Right atrium auricular region (tissue), 2 donors: ENCODE measurements around the gene NDUFS4. TPM values are rescaled to one million over a fixed set of nuclear protein-coding genes. Genes with fewer than 3 reads are reported as not detected.
"Not testable (repeated sequence)": the region's sequence is repeated elsewhere in the genome, so short reads cannot be mapped to it uniquely, and the experiment has no call there.

Experiments
- DNase-seq: peaks from one replicate; pipeline ENCODE4 v3.0.0-alpha.2; 2019; ENCODE audit warnings: low spot score
- H3K27ac ChIP-seq, 2 donors: fragments of 200-600 bp; sonication (generic); 1 replicate in 1 of 2; 2 replicates in 1 of 2; pipeline ENCODE4 v1.5.1; 2016 to 2019
- H3K27me3 ChIP-seq, 2 donors: fragments of 200-600 bp; sonication (generic); one replicate each; pipeline versions ENCODE4 v1.5.1 to v1.6.0; 2017 to 2019
- H3K36me3 ChIP-seq: fragments of 200-600 bp; sonication (generic); one replicate; pipeline ENCODE4 v1.5.1; 2016
- H3K4me1 ChIP-seq, 2 donors: fragments of 200-600 bp; sonication (generic); one replicate each; pipeline versions ENCODE4 v1.5.1 to v1.6.0; 2017 to 2019
- H3K4me3 ChIP-seq, 2 donors: fragments of 200-600 bp; sonication (generic); 1 replicate in 1 of 2; 2 replicates in 1 of 2; pipeline ENCODE4 v1.5.1; 2017 to 2019; ENCODE audit warnings: mild to moderate bottlenecking in 1 of 2, moderate library complexity in 1 of 2
- H3K9me3 ChIP-seq, 2 donors: fragments of 200-600 bp; sonication (generic); one replicate each; pipeline ENCODE4 v1.5.1; 2019
- CTCF ChIP-seq, 2 donors: fragments of 200-600 bp; sonication (generic); IDR thresholded peaks; one replicate each; pipeline ENCODE4 v1.5.1; 2019; ENCODE audit warnings: antibody characterized with exemption in 2 of 2
- total RNA-seq, 2 donors: library from RNA; depleted of rRNA; stranded (reverse); fragments of >200 nt; gene quantifications; one replicate each; pipeline ENCODE4 v1.1.0, GENCODE V29; 2016

The NDUFS4 gene
- total RNA-seq, 2 donors from 2014 or later, result 122 to 127 TPM

GRCh38 chr5:53607886-53608285 is 47.4 kb downstream of the NDUFS4 start:
- no peak overlapping the region for H3K27ac ChIP-seq
- TF ChIP-seq CTCF (IDR thresholded peaks at IDR 0.05), result no peak
- peaks cover 0 to under 1% of the 10 kb centered on the region in 2 donors for H3K4me1 ChIP-seq
- H3K9me3 ChIP-seq, result no peaks in the 10 kb centered on the region
- DNase-seq, result no peak
- H3K27me3 ChIP-seq, result no peaks in the 10 kb centered on the region
- no peak overlapping the region for H3K4me3 ChIP-seq
- H3K36me3 ChIP-seq, result peaks cover 28% of the 10 kb centered on the region

- not testable (repeated sequence) for H3K27ac ChIP-seq, H3K4me3 ChIP-seq, H3K27me3 ChIP-seq, H3K4me1 ChIP-seq, H3K9me3 ChIP-seq, DNase-seq
- H3K36me3 ChIP-seq, result peaks cover 28% of the 10 kb centered on the region
These were observed 48.5 kb downstream of the NDUFS4 start for GRCh38 chr5:53608897-53609296.

- no peaks in the 10 kb centered on the region for H3K36me3 ChIP-seq
- H3K4me1 ChIP-seq, result no peaks in the 10 kb centered on the region
- no peak for TF ChIP-seq CTCF (IDR thresholded peaks at IDR 0.05)
- DNase-seq, result no peak
- H3K4me3 ChIP-seq, result no peak overlapping the region
- no peak overlapping the region for H3K27ac ChIP-seq
- H3K9me3 ChIP-seq, result no peaks in the 10 kb centered on the region
- H3K27me3 ChIP-seq, result no peaks in the 10 kb centered on the region
These were observed 52.6 kb downstream of the NDUFS4 start for GRCh38 chr5:53613061-53613460.

- Histone ChIP-seq H3K4me1 (no peaks in the 10 kb centered on the region), H3K27me3 (no peaks in the 10 kb centered on the region), H3K27ac (no peak overlapping the region), H3K4me3 (no peak overlapping the region), H3K9me3 (no peaks in the 10 kb centered on the region), H3K36me3 (no peaks in the 10 kb centered on the region)
- DNase-seq, result no peak
- no peak for TF ChIP-seq CTCF (IDR thresholded peaks at IDR 0.05)
These were observed 53.1 kb downstream of the NDUFS4 start for GRCh38 chr5:53613536-53613935.

- H3K27ac ChIP-seq, result no peak overlapping the region
- no peaks in the 10 kb centered on the region for H3K36me3 ChIP-seq
- H3K4me1 ChIP-seq, result no peaks in the 10 kb centered on the region
- no peak for DNase-seq
- H3K9me3 ChIP-seq, result no peaks in the 10 kb centered on the region
- H3K27me3 ChIP-seq, result no peaks in the 10 kb centered on the region
- H3K4me3 ChIP-seq, result no peak overlapping the region
- TF ChIP-seq CTCF (IDR thresholded peaks at IDR 0.05), result no peak
These were observed 54.0 kb downstream of the NDUFS4 start for GRCh38 chr5:53614376-53614885.

GRCh38 chr5:53616939-53617549 is 56.6 kb downstream of the NDUFS4 start:
- H3K27ac ChIP-seq, result no peak overlapping the region
- H3K9me3 ChIP-seq, result no peaks in the 10 kb centered on the region
- no peak for TF ChIP-seq CTCF (IDR thresholded peaks at IDR 0.05)
- no peak for DNase-seq
- H3K36me3 ChIP-seq, result no peaks in the 10 kb centered on the region
- H3K27me3 ChIP-seq, result no peaks in the 10 kb centered on the region
- no peaks in the 10 kb centered on the region for H3K4me1 ChIP-seq
- no peak overlapping the region for H3K4me3 ChIP-seq
